GM19023 (cell line): ENCODE measurements around the gene ZNF646.

Experiments used
- ATAC-seq: cut with Tn5 transposase; IDR thresholded peaks from one replicate; pipeline ENCODE4 v1.9.1; 2021; ENCODE audit warnings: mild to moderate bottlenecking, moderate library complexity; ENCODE audit not compliant: unreplicated experiment

Gene ZNF646

DNA sequence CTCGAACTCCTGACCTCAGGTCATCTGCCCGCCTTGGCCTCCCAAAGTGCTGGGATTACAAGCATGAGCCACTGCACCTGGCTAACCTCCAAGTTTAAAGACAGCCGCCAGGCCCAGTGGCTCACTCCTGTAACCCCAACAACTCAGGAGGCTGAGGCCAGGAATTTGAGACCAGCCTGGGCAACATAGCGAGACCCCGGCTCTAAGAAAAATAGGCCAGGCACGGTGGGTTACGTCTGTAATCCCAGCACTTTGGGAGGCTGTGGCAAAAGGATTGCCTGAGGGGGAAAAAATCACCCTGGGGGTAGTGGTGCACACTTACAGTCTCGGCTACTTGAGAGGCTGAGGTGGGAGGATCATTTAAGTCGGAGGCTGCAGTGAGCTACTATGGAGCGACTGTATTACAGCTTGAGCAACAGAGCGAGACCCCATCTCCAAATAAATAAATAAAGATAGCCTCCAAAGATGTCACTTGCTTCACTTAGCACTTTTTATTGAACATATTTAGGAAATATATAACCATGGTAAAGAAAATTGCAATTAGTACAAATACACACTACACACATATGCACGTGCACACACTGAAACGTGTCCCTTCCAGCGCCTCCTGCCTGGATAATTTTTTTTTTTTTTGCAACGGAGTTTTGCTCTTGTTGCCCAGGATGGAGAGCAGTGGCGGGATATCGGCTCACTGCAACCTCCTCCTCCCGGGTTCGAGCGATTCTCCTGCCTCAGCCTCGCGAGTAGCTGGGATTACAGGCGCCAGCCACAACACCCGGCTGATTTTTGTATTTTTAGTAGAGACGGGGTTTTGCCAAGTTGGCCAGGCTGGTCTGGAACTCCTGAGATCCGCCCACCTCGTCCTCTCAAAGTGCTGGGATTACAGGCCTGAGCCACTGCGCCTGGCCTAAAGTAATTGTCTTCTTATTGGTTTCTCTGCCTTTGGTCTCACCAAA is 32.6 kb downstream of the ZNF646 start:
- no peak for ATAC-seq

- ATAC-seq = peak; percentile 56
These were observed 33.2 kb downstream of the ZNF646 start for GRCh38 chr16:31107465-31107867.

- ATAC-seq = peak; percentile 83
These were observed 34.0 kb downstream of the ZNF646 start, which contains the start of gene BCKDK for GRCh38 chr16:31108035-31108793. TSS of gene BCKDK (plus strand) at chr16:31108386. CDS start at chr16:31109224, 838 bp downstream.

DNA sequence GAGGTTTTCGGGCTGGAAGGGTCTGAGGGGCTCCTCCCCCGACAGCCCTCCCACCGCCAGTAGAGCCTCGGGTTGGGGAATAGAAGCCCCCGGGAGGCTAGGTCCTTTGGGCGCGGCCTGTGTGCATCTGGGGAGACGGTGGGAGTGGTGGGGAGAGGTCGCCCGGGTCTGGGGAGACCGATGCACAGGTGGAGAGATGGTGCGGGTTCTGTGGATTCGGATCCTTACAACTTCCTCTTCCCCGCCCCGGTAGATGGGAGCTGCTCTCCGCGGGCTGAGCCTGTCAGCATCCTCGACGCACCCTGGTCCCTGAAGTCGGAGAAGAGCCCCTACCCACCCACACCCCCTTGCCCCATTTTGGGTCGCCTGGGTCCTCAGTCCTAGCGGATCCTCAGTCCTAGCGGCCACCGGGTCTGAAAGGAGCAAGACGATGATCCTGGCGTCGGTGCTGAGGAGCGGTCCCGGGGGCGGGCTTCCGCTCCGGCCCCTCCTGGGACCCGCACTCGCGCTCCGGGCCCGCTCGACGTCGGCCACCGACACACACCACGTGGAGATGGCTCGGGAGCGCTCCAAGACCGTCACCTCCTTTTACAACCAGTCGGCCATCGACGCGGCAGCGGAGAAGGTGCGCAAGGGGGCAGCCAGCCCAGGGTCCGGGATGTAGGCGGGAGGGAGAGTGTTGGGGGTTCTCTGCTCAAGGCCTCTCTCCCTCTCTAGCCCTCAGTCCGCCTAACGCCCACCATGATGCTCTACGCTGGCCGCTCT is 34.8 kb downstream of the ZNF646 start:
- no peak for ATAC-seq

GRCh38 chr16:31109622-31110021 is 35.4 kb downstream of the ZNF646 start:
- ATAC-seq = no peak

DNA sequence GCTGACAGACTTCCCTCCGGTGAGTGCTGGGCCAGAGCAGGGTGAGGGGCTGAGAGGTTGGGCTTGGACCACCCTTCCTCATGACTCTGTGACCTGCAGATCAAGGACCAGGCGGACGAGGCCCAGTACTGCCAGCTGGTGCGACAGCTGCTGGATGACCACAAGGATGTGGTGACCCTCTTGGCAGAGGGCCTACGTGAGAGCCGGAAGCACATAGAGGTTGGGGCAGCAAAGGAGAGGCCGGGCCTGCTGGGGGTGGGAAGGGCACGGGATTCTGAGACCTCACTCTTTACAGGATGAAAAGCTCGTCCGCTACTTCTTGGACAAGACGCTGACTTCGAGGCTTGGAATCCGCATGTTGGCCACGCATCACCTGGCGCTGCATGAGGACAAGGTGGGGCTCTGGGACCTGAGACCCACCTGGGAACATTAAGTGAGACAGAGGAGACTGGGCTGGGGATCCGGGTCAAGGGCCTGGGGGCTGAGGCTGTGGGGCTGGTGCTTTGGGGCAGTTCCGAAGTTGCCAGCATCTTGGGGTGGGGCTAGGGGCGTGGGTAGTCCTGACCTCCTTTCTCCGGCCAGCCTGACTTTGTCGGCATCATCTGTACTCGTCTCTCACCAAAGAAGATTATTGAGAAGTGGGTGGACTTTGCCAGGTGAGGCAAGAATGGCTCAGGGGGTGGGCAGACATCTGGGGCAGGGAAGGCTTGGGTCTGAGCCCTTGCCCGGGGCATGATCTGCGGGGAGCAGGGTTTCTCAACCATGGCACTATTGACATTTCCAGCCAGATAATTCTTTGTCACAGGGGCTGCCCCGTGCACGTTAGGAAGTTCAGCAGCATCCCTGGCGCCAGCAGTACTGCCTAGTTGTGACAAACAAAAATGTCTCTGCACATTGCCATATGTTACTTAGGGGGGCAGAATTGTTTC is 36.1 kb downstream of the ZNF646 start:
- ATAC-seq = no peak

GRCh38 chr16:31111881-31112466 is 37.8 kb downstream of the ZNF646 start:
- no peak for ATAC-seq

DNA sequence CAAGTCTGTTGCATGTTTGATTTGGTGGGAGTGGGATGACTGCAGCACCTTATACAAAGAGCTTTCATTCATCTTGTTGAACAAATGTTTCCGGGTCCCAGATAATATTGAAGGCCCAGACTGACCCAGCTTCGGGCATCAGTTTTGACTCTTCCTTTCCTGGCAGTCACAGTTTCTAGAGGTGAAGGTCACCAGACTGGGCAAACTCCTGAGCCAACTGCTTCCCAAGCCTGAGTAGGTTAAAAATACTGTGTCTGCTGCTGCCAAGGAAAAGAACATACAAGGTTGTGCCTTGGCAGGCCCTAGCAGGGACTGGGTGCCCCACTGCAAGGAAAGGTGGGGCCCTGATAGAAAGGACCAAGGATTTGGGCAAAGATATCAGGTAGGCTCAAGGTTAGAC is 38.5 kb downstream of the ZNF646 start:
- no peak for ATAC-seq

- ATAC-seq = no peak
These were observed 39.2 kb downstream of the ZNF646 start for GRCh38 chr16:31113121-31114120.

DNA sequence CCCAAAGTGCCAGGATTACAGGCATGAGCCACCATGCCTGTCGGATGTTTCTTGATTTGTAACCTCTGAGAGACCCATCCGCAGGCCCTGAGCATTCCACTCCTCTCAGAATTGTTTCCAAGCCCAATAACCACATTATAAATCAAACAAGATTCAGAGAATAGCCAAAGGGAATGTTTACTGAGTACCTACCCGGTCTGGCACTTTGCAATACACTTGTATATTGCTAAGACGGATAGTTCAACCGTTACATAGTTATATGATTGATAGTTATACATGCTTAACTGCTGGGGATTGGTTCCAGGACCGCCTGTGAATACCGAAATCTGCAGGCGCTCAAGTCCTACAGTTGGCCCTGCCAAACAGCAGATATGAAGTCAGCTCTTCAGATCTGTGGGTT is 40.2 kb downstream of the ZNF646 start:
- ATAC-seq = no peak

- peak; percentile 86 for ATAC-seq
These were observed 43.4 kb downstream of the ZNF646 start, which contains the start of gene KAT8 for GRCh38 chr16:31117384-31118222. TSS of gene KAT8 (plus strand) at chr16:31117664. CDS start at chr16:31117682, 18 bp downstream.

DNA sequence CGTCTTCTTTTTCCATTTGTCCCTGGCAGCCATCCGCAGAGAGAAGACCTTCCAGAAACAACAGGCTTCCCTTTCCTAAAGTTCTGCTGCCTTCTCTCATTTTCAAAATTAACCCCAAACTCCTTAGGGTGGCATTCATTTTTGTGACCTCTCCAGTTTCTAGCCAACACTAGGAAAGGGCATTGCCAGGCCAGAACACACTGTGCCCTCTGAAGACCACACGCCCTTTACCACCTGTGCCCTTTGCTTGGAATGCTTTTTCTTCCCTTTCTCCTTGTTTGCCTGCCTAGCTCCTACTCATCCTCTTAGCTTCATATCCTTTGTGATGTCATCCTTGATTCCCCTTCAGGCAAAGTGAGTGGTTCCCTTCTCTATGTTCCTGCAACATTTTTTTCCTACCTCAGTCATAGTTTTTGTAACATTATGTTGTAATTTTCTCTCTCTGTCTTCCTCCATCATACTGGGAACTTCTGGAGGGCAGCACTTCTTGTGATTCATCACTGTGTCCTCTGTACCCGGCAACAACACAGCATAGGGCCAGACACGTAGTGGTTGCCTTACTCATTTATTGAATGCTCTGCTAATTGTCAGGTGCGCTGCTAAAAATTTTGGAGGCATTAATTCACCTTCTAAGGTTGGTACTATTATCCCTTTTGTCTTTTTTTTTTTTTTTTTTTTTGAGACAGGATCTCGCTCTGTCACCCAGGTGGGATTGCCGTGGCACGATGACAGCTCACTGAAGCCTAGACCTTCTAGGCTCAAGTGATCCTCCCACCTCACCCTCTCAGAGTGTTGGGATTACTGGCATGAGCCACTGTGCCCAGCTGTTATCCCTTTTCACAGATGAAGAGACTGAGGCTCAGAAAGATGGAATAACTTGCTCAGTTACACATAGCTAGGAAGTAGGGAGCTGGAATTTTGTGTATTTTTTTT is 44.3 kb downstream of the ZNF646 start:
- ATAC-seq = no peak

DNA sequence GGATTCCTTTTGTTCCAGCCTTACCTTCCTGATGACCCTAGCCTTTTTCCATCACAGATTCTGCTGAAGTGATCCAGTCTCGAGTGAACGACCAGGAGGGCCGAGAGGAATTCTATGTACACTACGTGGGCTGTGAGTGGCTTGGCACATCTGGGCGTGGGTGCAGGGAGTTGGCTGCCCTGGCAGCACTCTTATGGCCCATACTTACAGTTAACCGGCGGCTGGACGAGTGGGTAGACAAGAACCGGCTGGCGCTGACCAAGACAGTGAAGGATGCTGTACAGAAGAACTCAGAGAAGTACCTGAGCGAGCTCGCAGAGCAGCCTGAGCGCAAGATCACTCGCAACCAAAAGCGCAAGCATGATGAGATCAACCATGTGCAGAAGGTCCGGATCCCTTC is 45.9 kb downstream of the ZNF646 start:
- ATAC-seq = no peak

- ATAC-seq = no peak
These were observed 51.6 kb downstream of the ZNF646 start for GRCh38 chr16:31125844-31126243.

- no peak for ATAC-seq
These were observed 53.0 kb downstream of the ZNF646 start for GRCh38 chr16:31127182-31127581.
